ENCODE data around the gene MLH3. TPM values are rescaled to one million over a fixed set of nuclear protein-coding genes. Genes with fewer than 3 reads are reported as not detected.

MLH3 gene
- polyA plus RNA-seq, 1 experiment, result 5.7 TPM

- Histone ChIP-seq H3K27me3 (ENCODE audit: control insufficient read depth, insufficient read depth, low read length) (no peaks in the 10 kb centered on the region), H3K36me3 (ENCODE audit: control insufficient read depth, insufficient read depth, low read length) (no peaks in the 10 kb centered on the region), H3K4me3 (ENCODE audit: low read depth, low read length) (no peak overlapping the region)
- TF ChIP-seq, protein P1, sequence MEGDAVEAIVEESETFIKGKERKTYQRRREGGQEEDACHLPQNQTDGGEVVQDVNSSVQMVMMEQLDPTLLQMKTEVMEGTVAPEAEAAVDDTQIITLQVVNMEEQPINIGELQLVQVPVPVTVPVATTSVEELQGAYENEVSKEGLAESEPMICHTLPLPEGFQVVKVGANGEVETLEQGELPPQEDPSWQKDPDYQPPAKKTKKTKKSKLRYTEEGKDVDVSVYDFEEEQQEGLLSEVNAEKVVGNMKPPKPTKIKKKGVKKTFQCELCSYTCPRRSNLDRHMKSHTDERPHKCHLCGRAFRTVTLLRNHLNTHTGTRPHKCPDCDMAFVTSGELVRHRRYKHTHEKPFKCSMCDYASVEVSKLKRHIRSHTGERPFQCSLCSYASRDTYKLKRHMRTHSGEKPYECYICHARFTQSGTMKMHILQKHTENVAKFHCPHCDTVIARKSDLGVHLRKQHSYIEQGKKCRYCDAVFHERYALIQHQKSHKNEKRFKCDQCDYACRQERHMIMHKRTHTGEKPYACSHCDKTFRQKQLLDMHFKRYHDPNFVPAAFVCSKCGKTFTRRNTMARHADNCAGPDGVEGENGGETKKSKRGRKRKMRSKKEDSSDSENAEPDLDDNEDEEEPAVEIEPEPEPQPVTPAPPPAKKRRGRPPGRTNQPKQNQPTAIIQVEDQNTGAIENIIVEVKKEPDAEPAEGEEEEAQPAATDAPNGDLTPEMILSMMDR (IDR thresholded peaks at IDR 0.05; ENCODE audit: insufficient read depth, low read depth, low read length), result no peak
- ChIA-PET POLR2A (no interaction called here), CTCF (interaction anchor here (0.6 to 2.9 kb wide), 4 partner anchors 12 to 249 kb away, joined by 4 to 8 read pairs (median 5); no protein-coding TSS in a partner anchor)
- no peak for DNase-seq (ENCODE audit: low read depth)
Measured at GRCh38 chr14:74980398-74980730, 70.9 kb downstream of the MLH3 start.

DNA sequence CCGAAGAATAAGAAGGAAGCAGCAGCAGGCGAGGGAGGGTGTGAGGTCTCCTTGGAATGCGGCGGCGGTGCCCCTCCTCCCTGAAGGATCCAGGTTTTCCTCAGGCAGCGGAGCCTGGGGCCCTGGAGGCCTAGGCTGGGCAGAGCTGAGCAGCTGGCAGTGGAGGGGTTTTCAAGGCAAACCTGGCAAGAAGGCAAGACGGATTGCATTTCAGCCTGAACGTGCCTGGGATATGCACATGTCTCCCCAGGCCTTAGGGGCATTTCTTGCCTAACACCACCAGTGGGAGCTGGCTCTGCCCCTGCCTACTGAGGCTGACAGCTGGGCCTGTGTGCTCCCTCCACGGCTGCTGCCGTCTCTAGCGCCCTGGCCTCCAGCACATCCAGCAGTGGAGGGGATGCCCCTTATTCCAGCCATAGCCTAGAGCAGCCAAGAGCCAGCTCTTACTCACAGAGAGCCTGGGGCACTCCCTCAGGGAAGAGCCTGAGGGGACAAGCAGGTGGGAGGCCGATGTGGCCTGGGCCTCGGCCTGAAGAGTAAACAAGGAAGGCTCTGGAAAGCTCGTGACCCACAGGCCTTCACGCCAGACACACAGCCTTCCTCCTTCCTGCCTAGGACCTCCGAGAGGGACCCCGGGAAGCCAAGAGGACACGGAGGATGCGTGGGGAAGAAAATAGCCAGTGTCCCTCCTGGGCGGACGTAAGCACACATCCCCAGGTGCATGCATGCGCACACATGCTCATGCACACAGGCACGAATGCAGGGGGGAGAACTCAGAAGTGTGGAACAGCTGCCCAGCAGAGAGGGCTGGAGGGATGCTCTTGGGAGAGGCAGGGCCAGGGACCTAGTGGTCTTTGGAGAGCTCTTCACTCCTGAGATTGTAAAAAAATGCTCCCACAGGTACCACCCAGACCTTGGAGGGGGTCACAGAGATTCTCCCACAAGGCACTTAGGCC is 71.5 kb downstream of the MLH3 start:
- Histone ChIP-seq H3K36me3 (ENCODE audit: control insufficient read depth, insufficient read depth, low read length) (no peaks in the 10 kb centered on the region), H3K27me3 (ENCODE audit: control insufficient read depth, insufficient read depth, low read length) (no peaks in the 10 kb centered on the region), H3K4me3 (ENCODE audit: low read depth, low read length) (no peak overlapping the region)
- TF ChIP-seq, protein P1 (IDR thresholded peaks at IDR 0.05; ENCODE audit: insufficient read depth, low read depth, low read length), result peak; percentile 43
- ChIA-PET POLR2A (no interaction called here), CTCF (interaction anchor here (0.6 to 2.9 kb wide), 6 partner anchors 11 to 312 kb away, joined by 3 to 13 read pairs (median 6); no protein-coding TSS in a partner anchor)
- DNase-seq (ENCODE audit: low read depth), result no peak

DNA sequence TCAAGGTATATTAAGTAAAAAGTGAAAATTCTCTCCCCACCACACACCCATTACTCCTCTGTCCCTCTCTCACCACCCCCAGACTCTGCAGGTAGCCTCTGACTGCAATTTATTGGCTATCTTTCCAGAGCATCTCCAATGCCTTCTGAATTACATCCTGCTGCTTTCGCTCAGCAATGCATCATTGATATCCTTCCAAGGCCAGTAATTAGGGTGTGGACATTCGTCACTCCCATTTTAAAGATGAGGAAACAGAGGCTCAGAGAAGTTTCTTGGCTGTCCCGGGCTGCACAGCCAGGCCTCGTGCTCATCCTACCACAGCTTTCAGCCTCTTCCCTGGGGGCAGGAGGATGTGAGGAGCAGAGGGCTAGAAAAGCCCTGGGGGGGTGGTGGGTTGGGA is 72.2 kb downstream of the MLH3 start:
- ChIA-PET POLR2A (no interaction called here), CTCF (interaction anchor here (0.6 to 2.9 kb wide), 6 partner anchors 10 to 313 kb away, joined by 3 to 13 read pairs (median 6); no protein-coding TSS in a partner anchor)
- no peaks in the 10 kb centered on the region for H3K27me3 ChIP-seq (ENCODE audit: control insufficient read depth, insufficient read depth, low read length)
- H3K4me3 ChIP-seq (ENCODE audit: low read depth, low read length), result no peak overlapping the region
- no peaks in the 10 kb centered on the region for H3K36me3 ChIP-seq (ENCODE audit: control insufficient read depth, insufficient read depth, low read length)
- TF ChIP-seq, protein P1 (IDR thresholded peaks at IDR 0.05; ENCODE audit: insufficient read depth, low read depth, low read length), result no peak
- no peak for DNase-seq (ENCODE audit: low read depth)

DNA sequence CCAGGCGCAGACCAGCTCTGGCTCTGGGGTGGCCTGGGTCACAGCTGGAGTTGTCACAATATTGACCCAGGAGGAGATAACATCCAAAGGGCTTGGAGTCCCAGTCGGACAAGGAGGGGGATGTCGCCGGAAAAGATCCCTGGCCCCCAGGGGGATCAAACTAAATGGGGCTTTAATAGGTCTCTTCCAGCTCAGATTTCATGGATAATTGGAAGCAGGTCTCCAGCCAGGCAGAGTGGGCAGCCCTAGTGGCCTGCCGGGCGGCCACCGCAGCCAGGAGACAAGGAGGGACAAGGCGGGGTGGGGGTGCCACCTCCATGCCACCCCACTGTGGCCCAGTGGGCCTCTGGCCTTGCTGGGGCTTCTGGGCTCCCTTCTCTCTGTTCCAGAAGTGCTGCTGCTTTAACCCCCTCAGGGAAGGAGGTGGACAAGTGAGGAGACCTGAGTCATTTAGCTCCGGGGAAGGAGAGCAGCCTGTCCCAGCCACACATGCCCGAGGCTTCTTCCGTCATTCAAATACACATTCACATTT is 72.8 kb downstream of the MLH3 start:
- TF ChIP-seq, protein P1 (IDR thresholded peaks at IDR 0.05; ENCODE audit: insufficient read depth, low read depth, low read length), result no peak
- ChIA-PET CTCF (interaction anchor here (0.6 to 2.9 kb wide), 4 partner anchors 14 to 314 kb away, joined by 3 to 13 read pairs (median 8); no protein-coding TSS in a partner anchor), POLR2A (no interaction called here)
- H3K36me3 ChIP-seq (ENCODE audit: control insufficient read depth, insufficient read depth, low read length), result no peaks in the 10 kb centered on the region
- H3K27me3 ChIP-seq (ENCODE audit: control insufficient read depth, insufficient read depth, low read length), result no peaks in the 10 kb centered on the region
- H3K4me3 ChIP-seq (ENCODE audit: low read depth, low read length), result no peak overlapping the region
- no peak for DNase-seq (ENCODE audit: low read depth)

DNA sequence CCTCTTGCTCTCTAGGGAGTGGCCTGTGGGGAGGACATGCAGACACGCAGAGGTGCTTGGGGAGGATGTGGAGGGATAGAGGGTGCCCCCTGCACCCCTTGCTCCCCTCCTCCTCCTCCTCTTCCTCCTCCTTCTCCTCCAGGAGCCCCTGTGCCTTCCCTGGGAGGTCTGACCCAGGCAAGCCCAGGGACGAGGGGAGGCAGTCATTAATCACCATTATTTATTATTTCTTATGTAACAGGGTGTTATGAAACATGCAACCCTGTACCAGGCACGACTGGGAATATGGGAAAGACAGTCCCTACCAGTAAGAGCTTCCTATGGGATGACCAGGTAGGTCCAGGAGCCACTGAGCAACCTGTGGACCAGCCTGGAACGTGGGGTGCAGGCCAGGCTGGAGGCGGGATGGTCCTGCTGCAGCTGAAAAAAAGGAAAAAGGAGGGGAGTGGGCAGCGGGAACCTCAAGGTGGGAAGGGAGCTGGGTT is 73.3 kb downstream of the MLH3 start:
- POLR2A ChIA-PET, result no interaction called here
- Histone ChIP-seq H3K27me3 (ENCODE audit: control insufficient read depth, insufficient read depth, low read length) (no peaks in the 10 kb centered on the region), H3K36me3 (ENCODE audit: control insufficient read depth, insufficient read depth, low read length) (no peaks in the 10 kb centered on the region), H3K4me3 (ENCODE audit: low read depth, low read length) (no peak overlapping the region)
- DNase-seq (ENCODE audit: low read depth), result no peak
- CTCF ChIA-PET, result interaction anchor here (2.5 to 2.9 kb wide), 2 partner anchors 32 to 110 kb away, joined by 8 to 13 read pairs; no protein-coding TSS in a partner anchor
- TF ChIP-seq, protein P1 (IDR thresholded peaks at IDR 0.05; ENCODE audit: insufficient read depth, low read depth, low read length), result no peak

Measured in BJ (cell line).